HCT116 (cell line): ENCODE results near the gene SH3GL1.

Source experiments
- ZNF274 ChIP-seq: fragments of 200-500 bp; sonication (Bioruptor generic); IDR thresholded peaks from 2 replicates; pipeline ENCODE4 v1.6.1; 2014; ENCODE audit warnings: mild to moderate bottlenecking, low read depth, low read length, inconsistent platforms
- TF ChIP-seq, protein P1 (sequence below), 3 experiments: fragments of 200-600 bp in 1 of 3; sonication (generic) in 1 of 3; IDR thresholded peaks in 2 of 3; conservative IDR thresholded peaks in 1 of 3; 2 replicates each; pipeline ENCODE4 v1.5.1; 2012 to 2017; ENCODE audit warnings: low read depth in 2 of 3, low read length in 2 of 3, antibody characterized with exemption in 1 of 3, borderline replicate concordance in 1 of 3, control low read depth in 1 of 3, mild to moderate bottlenecking in 1 of 3, mixed read lengths in 1 of 3, mixed run types in 1 of 3, moderate library complexity in 1 of 3; ENCODE audit not compliant: insufficient read depth in 1 of 3

DNA sequence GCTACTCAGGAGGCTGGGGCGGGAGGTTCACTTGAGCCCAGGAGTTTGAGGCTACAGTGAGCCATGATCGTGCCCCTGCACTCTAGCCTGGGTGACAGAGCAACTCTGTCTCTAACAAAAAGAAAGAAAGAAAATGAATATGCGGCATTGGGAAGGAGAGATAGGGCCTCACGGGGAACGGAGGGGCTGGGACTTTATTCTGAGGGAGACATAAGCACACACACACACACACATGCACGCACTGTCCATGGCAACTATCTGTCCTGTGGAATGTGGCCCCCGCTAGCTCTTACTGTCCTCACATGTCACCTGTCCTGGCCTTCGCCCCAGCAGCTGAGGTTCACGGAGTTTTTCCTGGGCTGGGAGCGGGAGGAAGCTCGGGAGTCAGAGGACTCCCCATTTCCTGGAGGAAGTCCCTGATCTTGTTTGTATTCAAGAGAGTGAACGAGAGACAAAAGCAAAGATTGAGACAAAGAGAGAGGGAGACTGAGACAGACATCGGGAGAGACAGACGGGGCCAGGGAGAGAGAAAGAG is 62.4 kb downstream of the SH3GL1 start:
- no peak for TF ChIP-seq ZNF274
- TF ChIP-seq, protein P1, sequence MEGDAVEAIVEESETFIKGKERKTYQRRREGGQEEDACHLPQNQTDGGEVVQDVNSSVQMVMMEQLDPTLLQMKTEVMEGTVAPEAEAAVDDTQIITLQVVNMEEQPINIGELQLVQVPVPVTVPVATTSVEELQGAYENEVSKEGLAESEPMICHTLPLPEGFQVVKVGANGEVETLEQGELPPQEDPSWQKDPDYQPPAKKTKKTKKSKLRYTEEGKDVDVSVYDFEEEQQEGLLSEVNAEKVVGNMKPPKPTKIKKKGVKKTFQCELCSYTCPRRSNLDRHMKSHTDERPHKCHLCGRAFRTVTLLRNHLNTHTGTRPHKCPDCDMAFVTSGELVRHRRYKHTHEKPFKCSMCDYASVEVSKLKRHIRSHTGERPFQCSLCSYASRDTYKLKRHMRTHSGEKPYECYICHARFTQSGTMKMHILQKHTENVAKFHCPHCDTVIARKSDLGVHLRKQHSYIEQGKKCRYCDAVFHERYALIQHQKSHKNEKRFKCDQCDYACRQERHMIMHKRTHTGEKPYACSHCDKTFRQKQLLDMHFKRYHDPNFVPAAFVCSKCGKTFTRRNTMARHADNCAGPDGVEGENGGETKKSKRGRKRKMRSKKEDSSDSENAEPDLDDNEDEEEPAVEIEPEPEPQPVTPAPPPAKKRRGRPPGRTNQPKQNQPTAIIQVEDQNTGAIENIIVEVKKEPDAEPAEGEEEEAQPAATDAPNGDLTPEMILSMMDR (IDR thresholded peaks at IDR 0.05 in 2 of 3, conservative IDR thresholded peaks at IDR 0.05 in 1 of 3; ENCODE audit: borderline replicate concordance in 1 of 3, insufficient read depth in 1 of 3, low read depth in 2 of 3, low read length in 2 of 3), result no peak
